T47D (cell line): ENCODE results near the gene AKAP6.
"Not testable (repeated sequence)": the region's sequence is repeated elsewhere in the genome, so short reads cannot be mapped to it uniquely, and the experiment has no call there.

ENCODE experiments used
- DNase-seq, 2 experiments: peaks; one replicate each; pipeline versions ENCODE4 v3.0.0 to v3.0.0-alpha.2; 2011 to 2012; ENCODE audit warnings: low read depth in 1 of 2, low spot score in 1 of 2
- JUND ChIP-seq: IDR thresholded peaks from 2 replicates; pipeline ENCODE4 v1.6.1; 2012; ENCODE audit warnings: low read depth
- in situ Hi-C: cut with HindIII; loops from 2 replicates; pipeline ENCODE4 v1.10.0; 2016; ENCODE audit warnings: low sequenced_read_pairs, low pct_unique_long_range_greater_than_20kb

Gene AKAP6

GRCh38 chr14:32453857-32454810, 125.0 kb downstream of the AKAP6 start:
- TF ChIP-seq JUND, result no peak
- DNase-seq, result no peak
- in situ Hi-C loops, result no loop called here

GRCh38 chr14:32457213-32457920, 128.3 kb downstream of the AKAP6 start:
- DNase-seq, result no peak
- in situ Hi-C loops, result no loop called here
- no peak for TF ChIP-seq JUND

GRCh38 chr14:32458720-32459119, 129.6 kb downstream of the AKAP6 start:
- in situ Hi-C loops, result no loop called here
- DNase-seq, result no peak
- no peak for TF ChIP-seq JUND

GRCh38 chr14:32460267-32460666, 131.2 kb downstream of the AKAP6 start:
- DNase-seq, result no peak
- TF ChIP-seq JUND, result no peak
- in situ Hi-C loops, result no loop called here

GRCh38 chr14:32462553-32462952, 133.5 kb downstream of the AKAP6 start:
- DNase-seq, in situ Hi-C loops: not testable (repeated sequence)

- in situ Hi-C loops, result no loop called here
- TF ChIP-seq JUND, result no peak
- peak in 1 of 2 experiments; percentile 18 for DNase-seq
Measured at GRCh38 chr14:32468955-32469354, 139.9 kb downstream of the AKAP6 start.

- in situ Hi-C loops, result no loop called here
- TF ChIP-seq JUND, result no peak
- DNase-seq, result peak in 1 of 2 experiments; percentile 64
Measured at GRCh38 chr14:32469388-32470160, 140.5 kb downstream of the AKAP6 start.

GRCh38 chr14:32470161-32470715, 141.1 kb downstream of the AKAP6 start:
- in situ Hi-C loops, result no loop called here
- TF ChIP-seq JUND, result no peak
- no peak for DNase-seq

- no peak for TF ChIP-seq JUND
- DNase-seq, result no peak
- in situ Hi-C loops, result no loop called here
Measured at GRCh38 chr14:32471181-32471580, 142.1 kb downstream of the AKAP6 start.

- DNase-seq, result no peak
- in situ Hi-C loops, result no loop called here
Measured at GRCh38 chr14:32472076-32472475, 143.0 kb downstream of the AKAP6 start.

GRCh38 chr14:32472512-32473463, 143.7 kb downstream of the AKAP6 start:
- in situ Hi-C loops, result no loop called here
- TF ChIP-seq JUND, result no peak
- no peak for DNase-seq

More at GRCh38 chr14:32472076-32472475, 143.0 kb downstream of the AKAP6 start:
- no peak for TF ChIP-seq JUND
